HepG2 (cell line): ENCODE results near the gene SH2B2. TPM values are rescaled to one million over a fixed set of nuclear protein-coding genes. Genes with fewer than 3 reads are reported as not detected.

ENCODE experiments used
- CENPT ChIP-seq: sonication (generic); formaldehyde crosslinking; IDR thresholded peaks from 2 replicates; pipeline ENCODE4 v1.8.0; 2022; ENCODE audit warnings: low read depth, mild to moderate bottlenecking, moderate library complexity, missing genetic modification reagents
- JUND ChIP-seq: sonication (generic); formaldehyde crosslinking; IDR thresholded peaks from 2 replicates; pipeline ENCODE4 v1.8.0; 2022; ENCODE audit warnings: mild to moderate bottlenecking, missing genetic modification reagents
- MAFF ChIP-seq: IDR thresholded peaks from 2 replicates; pipeline ENCODE4 v1.6.1; 2011; ENCODE audit warnings: low read depth, low read length, improper control_type of control experiment
- NRL ChIP-seq: sonication (generic); formaldehyde crosslinking; IDR thresholded peaks from 2 replicates; pipeline ENCODE4 v1.5.0; 2020; ENCODE audit warnings: missing genetic modification reagents, mild to moderate bottlenecking, moderate library complexity, borderline replicate concordance
- PAWR ChIP-seq: sonication (generic); formaldehyde crosslinking; IDR thresholded peaks from 2 replicates; pipeline ENCODE4 v1.4.0; 2020; ENCODE audit warnings: missing genetic modification reagents, mild to moderate bottlenecking, borderline replicate concordance
- PHF20 ChIP-seq: sonication (generic); formaldehyde crosslinking; IDR thresholded peaks from 2 replicates; pipeline ENCODE4 v1.5.0; 2020; ENCODE audit warnings: mild to moderate bottlenecking, missing genetic modification reagents
- POLR2AphosphoS2 ChIP-seq: IDR thresholded peaks from 2 replicates; pipeline ENCODE4 v1.6.1; 2011; ENCODE audit warnings: low read depth, low read length, improper control_type of control experiment
- RBAK ChIP-seq: sonication (generic); formaldehyde crosslinking; IDR thresholded peaks from 2 replicates; pipeline ENCODE4 v1.5.1; 2020; ENCODE audit warnings: mild to moderate bottlenecking, missing genetic modification reagents
- TSC22D2 ChIP-seq: sonication (generic); formaldehyde crosslinking; IDR thresholded peaks from 2 replicates; pipeline ENCODE4 v1.5.1; 2020; ENCODE audit warnings: missing genetic modification reagents, mild to moderate bottlenecking, borderline replicate concordance
- ZBTB21 ChIP-seq: sonication (generic); formaldehyde crosslinking; IDR thresholded peaks from 2 replicates; pipeline ENCODE4 v1.4.0; 2020; ENCODE audit warnings: missing genetic modification reagents
- ZFYVE20 ChIP-seq: sonication (generic); formaldehyde crosslinking; IDR thresholded peaks from 2 replicates; pipeline ENCODE4 v1.8.0; 2023; ENCODE audit warnings: low read depth, mild to moderate bottlenecking, moderate library complexity, missing genetic modification reagents, borderline replicate concordance
- ZMYM4 ChIP-seq: sonication (generic); formaldehyde crosslinking; IDR thresholded peaks from 2 replicates; pipeline ENCODE4 v1.8.1; 2023; ENCODE audit warnings: mild to moderate bottlenecking, missing genetic modification reagents
- ZNF10 ChIP-seq: sonication (generic); formaldehyde crosslinking; IDR thresholded peaks from 2 replicates; pipeline ENCODE4 v1.4.0; 2020; ENCODE audit warnings: mild to moderate bottlenecking, low read depth, missing genetic modification reagents, borderline replicate concordance
- ZNF234 ChIP-seq: sonication (generic); formaldehyde crosslinking; conservative IDR thresholded peaks from 2 replicates; pipeline ENCODE4 v1.5.1; 2020; ENCODE audit warnings: mild to moderate bottlenecking, missing genetic modification reagents
- ZNF256 ChIP-seq: sonication (generic); formaldehyde crosslinking; conservative IDR thresholded peaks from 2 replicates; pipeline ENCODE4 v1.4.0; 2020; ENCODE audit warnings: missing genetic modification reagents
- ZNF333 ChIP-seq: sonication (generic); formaldehyde crosslinking; IDR thresholded peaks from 2 replicates; pipeline ENCODE4 v1.4.0; 2020; ENCODE audit warnings: mild to moderate bottlenecking, missing genetic modification reagents, borderline replicate concordance
- ZNF343 ChIP-seq: sonication (generic); formaldehyde crosslinking; IDR thresholded peaks from 2 replicates; pipeline ENCODE4 v1.4.0; 2020; ENCODE audit warnings: mild to moderate bottlenecking, missing genetic modification reagents
- ZNF547 ChIP-seq: sonication (generic); formaldehyde crosslinking; IDR thresholded peaks from 2 replicates; pipeline ENCODE4 v1.5.1; 2020; ENCODE audit warnings: mild to moderate bottlenecking, missing genetic modification reagents
- ZNF607 ChIP-seq: sonication (generic); formaldehyde crosslinking; IDR thresholded peaks from 2 replicates; pipeline ENCODE4 v1.5.1; 2020; ENCODE audit warnings: missing genetic modification reagents, mild to moderate bottlenecking, borderline replicate concordance
- ZNF614 ChIP-seq: IDR thresholded peaks from 2 replicates; pipeline ENCODE4 v1.6.1; 2018; ENCODE audit warnings: missing biosample characterization, missing genetic modification reagents, inconsistent platforms, borderline replicate concordance
- polyA plus RNA-seq, 8 experiments: library from polyadenylated mRNA; depleted of rRNA in 3 of 8; stranded (reverse) in 7 of 8; unstranded in 1 of 8; fragments of >200 nt; fragmentation: Illumina TruSeq in 4 of 8; extraction: Trizol in 4 of 8; gene quantifications; 2 replicates each; pipeline versions ENCODE4 v1.2.1 to v1.2.3, GENCODE V29; 2011 to 2016; ENCODE audit warnings: low read depth in 4 of 8, missing spikeins in 1 of 8, mixed read lengths in 1 of 8; ENCODE audit not compliant: insufficient read depth in 1 of 8
- total RNA-seq, 5 experiments: library from RNA; depleted of rRNA; stranded (reverse); fragments of >200 nt; fragmentation: Illumina TruSeq; extraction: Trizol; gene quantifications; 2 replicates each; pipeline ENCODE4 v1.2.3, GENCODE V29; 2016; ENCODE audit warnings: low read depth in 1 of 5
- TF ChIP-seq, protein P1 (sequence below): sonication (generic); formaldehyde crosslinking; IDR thresholded peaks from 2 replicates; pipeline ENCODE4 v1.4.0; 2020; ENCODE audit warnings: mild to moderate bottlenecking, missing genetic modification reagents
- TF ChIP-seq, protein P2 (sequence below): sonication (generic); IDR thresholded peaks from 2 replicates; pipeline ENCODE4 v1.6.1; 2016; ENCODE audit warnings: low read depth, borderline replicate concordance
- TF ChIP-seq, protein P3 (sequence below): IDR thresholded peaks from 2 replicates; pipeline ENCODE4 v1.6.1; 2016; ENCODE audit warnings: missing biosample characterization, missing genetic modification reagents, low read depth

The SH2B2 gene
- total and polyA plus RNA-seq, 2 of the 13 experiments (the other 11 are each of a cell fraction or from before 2014, with no cell fraction given): 0.46 to 1.3 TPM

DNA sequence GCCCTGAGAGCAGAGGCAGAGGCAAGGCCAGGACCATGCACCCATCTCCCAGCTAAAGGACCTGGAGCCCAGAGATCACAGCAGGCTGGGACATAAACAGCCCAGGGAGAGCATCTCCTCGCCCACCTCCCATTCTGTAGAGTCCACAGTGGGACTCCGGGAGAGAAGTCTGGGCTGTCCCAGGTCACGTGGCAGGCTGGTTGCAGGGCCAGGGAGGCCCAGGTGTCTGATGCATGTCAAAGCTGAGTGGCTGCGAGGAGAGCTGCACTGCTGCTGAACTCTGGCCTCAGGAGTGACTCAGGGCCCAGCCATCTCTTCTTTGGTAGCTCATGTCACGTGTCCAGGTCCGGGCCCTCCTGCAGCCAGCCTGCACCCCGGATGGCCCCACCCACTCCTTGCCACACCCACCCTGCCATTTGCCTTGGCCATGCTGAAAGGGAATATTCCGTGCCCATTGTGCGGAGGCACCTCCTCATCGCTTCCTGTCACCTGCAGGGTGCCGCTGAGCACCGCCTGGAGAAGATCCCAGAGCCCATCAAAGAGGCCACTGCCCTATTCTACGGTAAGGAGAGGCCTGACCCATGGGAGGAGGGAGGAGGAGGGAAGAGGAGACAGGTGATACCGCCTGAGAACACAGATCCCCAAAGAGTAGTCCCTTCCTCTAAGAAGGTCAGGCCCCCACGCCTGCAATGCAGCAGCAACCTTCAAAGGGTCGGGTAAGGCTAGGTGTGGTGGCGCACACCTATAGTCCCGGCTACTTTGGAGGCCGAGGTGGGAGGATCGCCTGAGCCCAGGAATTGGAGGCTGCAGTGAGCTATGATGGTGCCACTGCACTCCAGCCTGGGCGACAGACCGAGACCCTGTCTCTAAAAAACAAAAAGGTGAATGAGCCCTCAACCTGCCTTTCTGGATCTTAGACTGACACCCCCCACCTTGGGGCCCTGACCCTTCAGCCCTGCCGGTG, 12.6 kb upstream of the SH2B2 start (continued):
- no peak for TF ChIP-seq POLR2AphosphoS2
- TF ChIP-seq ZNF234: no peak
- no peak for TF ChIP-seq ZNF333 (CRISPR knock-in tag)
- peak; percentile 74; the same call in 1 of the 2 replicates for TF ChIP-seq ZNF614 (CRISPR knock-in tag)
- TF ChIP-seq ZBTB21: no peak
- peak; percentile 74; the same call in 1 of the 2 replicates for TF ChIP-seq ZMYM4 (CRISPR knock-in tag)
- no peak for TF ChIP-seq TSC22D2 (CRISPR knock-in tag)
- peak; percentile 91 for TF ChIP-seq JUND (CRISPR knock-in tag)
- TF ChIP-seq ZNF10 (CRISPR knock-in tag): no peak
- no peak for TF ChIP-seq CENPT (CRISPR knock-in tag)
- TF ChIP-seq ZNF256 (CRISPR knock-in tag): no peak
- no peak for TF ChIP-seq MAFF
- TF ChIP-seq ZNF607: no peak
- TF ChIP-seq PHF20: peak; percentile 65
- TF ChIP-seq, protein P1, sequence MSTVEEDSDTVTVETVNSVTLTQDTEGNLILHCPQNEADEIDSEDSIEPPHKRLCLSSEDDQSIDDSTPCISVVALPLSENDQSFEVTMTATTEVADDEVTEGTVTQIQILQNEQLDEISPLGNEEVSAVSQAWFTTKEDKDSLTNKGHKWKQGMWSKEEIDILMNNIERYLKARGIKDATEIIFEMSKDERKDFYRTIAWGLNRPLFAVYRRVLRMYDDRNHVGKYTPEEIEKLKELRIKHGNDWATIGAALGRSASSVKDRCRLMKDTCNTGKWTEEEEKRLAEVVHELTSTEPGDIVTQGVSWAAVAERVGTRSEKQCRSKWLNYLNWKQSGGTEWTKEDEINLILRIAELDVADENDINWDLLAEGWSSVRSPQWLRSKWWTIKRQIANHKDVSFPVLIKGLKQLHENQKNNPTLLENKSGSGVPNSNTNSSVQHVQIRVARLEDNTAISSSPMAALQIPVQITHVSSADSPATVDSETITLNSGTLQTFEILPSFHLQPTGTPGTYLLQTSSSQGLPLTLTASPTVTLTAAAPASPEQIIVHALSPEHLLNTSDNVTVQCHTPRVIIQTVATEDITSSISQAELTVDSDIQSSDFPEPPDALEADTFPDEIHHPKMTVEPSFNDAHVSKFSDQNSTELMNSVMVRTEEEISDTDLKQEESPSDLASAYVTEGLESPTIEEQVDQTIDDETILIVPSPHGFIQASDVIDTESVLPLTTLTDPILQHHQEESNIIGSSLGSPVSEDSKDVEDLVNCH: peak; percentile 43; the same call in 1 of the 2 replicates
- TF ChIP-seq PAWR (CRISPR knock-in tag): no peak
- no peak for TF ChIP-seq ZFYVE20 (CRISPR knock-in tag)
- TF ChIP-seq ZNF343 (CRISPR knock-in tag): 0 out of 2 replicates have a peak, but pooled peaks have one; percentile 87
- TF ChIP-seq NRL (CRISPR knock-in tag): no peak; the same call in 1 of the 2 replicates
- no peak for TF ChIP-seq RBAK (CRISPR knock-in tag)
- TF ChIP-seq ZNF547 (CRISPR knock-in tag): 0 out of 2 replicates have a peak, but pooled peaks have one; percentile 42
- TF ChIP-seq, protein P2, sequence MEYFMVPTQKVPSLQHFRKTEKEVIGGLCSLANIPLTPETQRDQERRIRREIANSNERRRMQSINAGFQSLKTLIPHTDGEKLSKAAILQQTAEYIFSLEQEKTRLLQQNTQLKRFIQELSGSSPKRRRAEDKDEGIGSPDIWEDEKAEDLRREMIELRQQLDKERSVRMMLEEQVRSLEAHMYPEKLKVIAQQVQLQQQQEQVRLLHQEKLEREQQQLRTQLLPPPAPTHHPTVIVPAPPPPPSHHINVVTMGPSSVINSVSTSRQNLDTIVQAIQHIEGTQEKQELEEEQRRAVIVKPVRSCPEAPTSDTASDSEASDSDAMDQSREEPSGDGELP: peak; percentile 79; the same call in 1 of the 2 replicates
- TF ChIP-seq, protein P3, sequence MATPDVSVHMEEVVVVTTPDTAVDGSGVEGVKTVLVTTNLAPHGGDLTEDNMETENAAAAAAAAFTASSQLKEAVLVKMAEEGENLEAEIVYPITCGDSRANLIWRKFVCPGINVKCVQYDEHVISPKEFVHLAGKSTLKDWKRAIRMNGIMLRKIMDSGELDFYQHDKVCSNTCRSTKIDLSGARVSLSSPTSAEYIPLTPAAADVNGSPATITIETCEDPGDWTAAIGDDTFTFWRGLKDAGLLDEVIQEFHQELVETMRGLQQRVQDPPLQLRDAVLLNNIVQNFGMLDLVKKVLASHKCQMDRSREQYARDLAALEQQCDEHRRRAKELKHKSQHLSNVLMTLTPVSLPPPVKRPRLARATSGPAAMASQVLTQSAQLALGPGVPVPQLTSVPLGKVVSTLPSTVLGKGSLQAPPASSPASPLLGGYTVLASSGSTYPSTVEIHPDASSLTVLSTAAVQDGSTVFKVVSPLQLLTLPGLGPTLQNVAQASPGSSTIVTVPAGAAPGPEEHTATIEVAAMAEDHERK (CRISPR knock-in tag): no peak
